Nephron (organoid): Measurements from ENCODE around the gene DNAJC1.

ENCODE experiments used
- H3K27ac Mint-ChIP-seq, 3 experiments: 2 replicates each; pipeline ENCODE4 v1.8.0; 2020; ENCODE audit warnings: mixed read lengths in 3 of 3, mild to moderate bottlenecking in 2 of 3, moderate library complexity in 1 of 3
- H3K27me3 Mint-ChIP-seq: 2 replicates; pipeline ENCODE4 v1.8.0; 2021; ENCODE audit warnings: low read depth, mild to moderate bottlenecking, moderate library complexity, mixed read lengths
- H3K36me3 Mint-ChIP-seq: 2 replicates; pipeline ENCODE4 v1.8.0; 2020; ENCODE audit warnings: low read depth, mixed read lengths
- H3K4me1 Mint-ChIP-seq: 2 replicates; pipeline ENCODE4 v1.8.0; 2020; ENCODE audit warnings: mixed read lengths
- H3K4me3 Mint-ChIP-seq, 3 experiments: 2 replicates each; pipeline ENCODE4 v1.8.0; 2020; ENCODE audit warnings: mild to moderate bottlenecking in 3 of 3, mixed read lengths in 3 of 3, moderate library complexity in 2 of 3
- H3K9me3 Mint-ChIP-seq: 2 replicates; pipeline ENCODE4 v1.8.0; 2020; ENCODE audit warnings: mixed read lengths
- TF ChIP-seq, protein P1 (sequence below), 3 experiments: fragments of 200-600 bp; sonication (generic); IDR thresholded peaks; one replicate each; pipeline ENCODE4 v1.5.0; 2021; ENCODE audit warnings: antibody characterized with exemption in 3 of 3; ENCODE audit not compliant: unreplicated experiment in 3 of 3

DNAJC1 gene

DNA sequence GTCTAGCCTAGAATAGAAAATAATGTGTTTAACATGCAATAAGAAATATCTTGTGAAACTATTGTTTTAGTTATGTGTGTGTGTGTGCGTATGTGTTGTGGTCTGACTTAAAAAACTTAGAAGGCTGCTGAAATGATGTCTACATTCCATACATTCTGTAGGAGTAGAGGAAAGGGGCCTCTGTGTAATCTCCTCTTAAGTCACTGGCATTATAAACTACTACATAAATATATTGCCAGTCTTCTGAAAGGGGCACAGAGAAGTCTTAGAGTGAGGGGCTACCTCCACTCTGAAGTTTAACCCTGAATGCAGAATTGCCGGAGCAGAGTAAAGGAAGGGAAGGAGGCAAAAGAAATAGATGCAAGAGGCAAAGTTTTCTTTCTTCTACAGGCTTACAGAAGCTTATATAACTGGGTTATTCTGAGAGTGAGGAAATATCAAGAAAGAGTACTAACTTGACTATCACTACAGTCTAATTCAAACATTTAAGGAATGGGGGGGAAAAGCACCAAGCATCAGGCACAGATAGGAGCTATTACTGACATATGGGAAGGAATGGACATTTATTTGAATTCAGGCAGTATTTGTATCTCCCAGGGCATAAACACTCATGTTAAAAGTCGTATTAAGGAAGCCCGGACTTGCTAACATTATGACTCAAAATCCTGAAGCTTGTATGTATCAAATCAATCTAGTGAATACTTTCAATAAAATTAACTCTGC lies 75.7 kb downstream of the DNAJC1 start:
- Mint-ChIP-seq H3K27me3 (no peaks in the 10 kb centered on the region), H3K9me3 (no peaks in the 10 kb centered on the region), H3K4me3 (peak overlapping the region in 1 of 3 experiments; percentile 6), H3K36me3 (no peaks in the 10 kb centered on the region), H3K4me1 (peaks cover 25% of the 10 kb centered on the region), H3K27ac (peak overlapping the region in 2 of 3 experiments; percentile 1 to 19)
- TF ChIP-seq, protein P1, sequence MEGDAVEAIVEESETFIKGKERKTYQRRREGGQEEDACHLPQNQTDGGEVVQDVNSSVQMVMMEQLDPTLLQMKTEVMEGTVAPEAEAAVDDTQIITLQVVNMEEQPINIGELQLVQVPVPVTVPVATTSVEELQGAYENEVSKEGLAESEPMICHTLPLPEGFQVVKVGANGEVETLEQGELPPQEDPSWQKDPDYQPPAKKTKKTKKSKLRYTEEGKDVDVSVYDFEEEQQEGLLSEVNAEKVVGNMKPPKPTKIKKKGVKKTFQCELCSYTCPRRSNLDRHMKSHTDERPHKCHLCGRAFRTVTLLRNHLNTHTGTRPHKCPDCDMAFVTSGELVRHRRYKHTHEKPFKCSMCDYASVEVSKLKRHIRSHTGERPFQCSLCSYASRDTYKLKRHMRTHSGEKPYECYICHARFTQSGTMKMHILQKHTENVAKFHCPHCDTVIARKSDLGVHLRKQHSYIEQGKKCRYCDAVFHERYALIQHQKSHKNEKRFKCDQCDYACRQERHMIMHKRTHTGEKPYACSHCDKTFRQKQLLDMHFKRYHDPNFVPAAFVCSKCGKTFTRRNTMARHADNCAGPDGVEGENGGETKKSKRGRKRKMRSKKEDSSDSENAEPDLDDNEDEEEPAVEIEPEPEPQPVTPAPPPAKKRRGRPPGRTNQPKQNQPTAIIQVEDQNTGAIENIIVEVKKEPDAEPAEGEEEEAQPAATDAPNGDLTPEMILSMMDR (IDR thresholded peaks at IDR 0.05; ENCODE audit: unreplicated experiment in 3 of 3): no peak

DNA sequence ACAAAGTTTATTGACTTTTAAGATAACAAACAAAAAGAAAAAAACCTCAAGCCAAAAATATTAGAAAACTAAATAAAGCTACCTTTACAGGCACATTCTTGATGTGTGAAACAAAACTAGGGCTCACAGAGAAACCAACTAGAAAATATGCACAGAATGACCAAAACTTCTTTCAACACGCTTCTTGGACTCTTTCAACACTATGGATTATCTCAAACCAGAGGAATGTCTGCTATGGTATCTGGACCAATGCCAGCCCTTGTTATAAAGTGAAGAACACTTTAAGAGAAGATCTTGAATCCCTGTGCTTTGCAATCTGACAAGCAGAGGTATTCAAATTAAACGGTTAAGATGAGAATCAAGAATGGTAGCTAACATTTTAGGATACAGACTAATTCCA lies 76.6 kb downstream of the DNAJC1 start:
- TF ChIP-seq, protein P1 (IDR thresholded peaks at IDR 0.05; ENCODE audit: unreplicated experiment in 3 of 3): no peak
- H3K36me3 Mint-ChIP-seq: no peaks in the 10 kb centered on the region
- H3K27ac Mint-ChIP-seq: peak overlapping the region; percentile 47 to 73 (median 58)
- no peak overlapping the region for H3K4me3 Mint-ChIP-seq
- H3K9me3 Mint-ChIP-seq: no peaks in the 10 kb centered on the region
- peaks cover 25% of the 10 kb centered on the region for H3K4me1 Mint-ChIP-seq
- no peaks in the 10 kb centered on the region for H3K27me3 Mint-ChIP-seq

DNA sequence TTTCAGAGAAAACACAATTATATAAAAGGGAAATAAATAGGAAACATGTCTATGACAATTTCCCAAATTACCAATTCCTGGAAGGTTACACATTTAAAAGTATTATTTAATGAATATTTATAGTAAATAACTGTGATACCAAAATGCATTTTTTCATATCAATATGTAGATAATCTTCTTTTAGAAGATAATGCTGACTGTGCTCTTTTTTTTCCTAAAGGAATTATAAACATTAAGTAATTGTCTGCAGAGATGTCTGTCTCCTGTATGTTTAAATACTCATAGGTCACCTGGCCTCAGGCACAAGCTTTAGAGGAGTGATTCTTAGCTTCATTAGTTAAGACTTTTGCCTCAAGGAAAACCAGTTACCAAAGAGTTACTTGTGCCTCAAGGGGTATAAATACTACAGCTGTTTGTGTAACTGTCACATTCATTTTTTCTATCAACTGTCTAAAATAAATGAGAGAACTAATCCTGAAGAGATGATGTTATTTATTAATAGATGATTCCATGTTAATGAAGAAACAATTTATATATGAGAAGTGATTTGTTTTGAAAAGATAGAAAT lies 77.1 kb downstream of the DNAJC1 start:
- Mint-ChIP-seq H3K36me3 (no peaks in the 10 kb centered on the region), H3K27me3 (no peaks in the 10 kb centered on the region)

DNA sequence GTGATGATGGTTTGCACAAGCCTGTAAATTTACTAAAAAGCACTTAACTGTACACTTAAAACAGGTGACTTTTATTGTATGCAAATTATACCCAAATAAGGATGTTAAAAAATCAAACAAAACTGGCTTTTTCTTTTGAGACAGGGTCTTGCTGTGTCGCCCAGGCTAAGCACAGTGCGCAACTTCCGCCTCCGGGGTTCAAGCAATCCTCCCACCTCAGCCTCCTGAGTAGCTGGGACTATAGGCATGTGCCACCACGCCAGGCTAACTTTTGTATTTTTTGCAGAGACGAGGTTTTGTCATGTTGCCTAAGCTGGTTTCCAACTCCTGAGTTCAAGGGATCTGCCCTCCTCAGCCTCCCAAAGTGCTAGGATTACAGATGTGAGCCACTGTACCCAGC lies 77.7 kb downstream of the DNAJC1 start:
- H3K36me3 Mint-ChIP-seq: no peaks in the 10 kb centered on the region
- H3K9me3 Mint-ChIP-seq: no peaks in the 10 kb centered on the region
- TF ChIP-seq, protein P1 (IDR thresholded peaks at IDR 0.05; ENCODE audit: unreplicated experiment in 3 of 3): no peak
- no peak overlapping the region for H3K4me3 Mint-ChIP-seq
- no peak overlapping the region for H3K27ac Mint-ChIP-seq
- H3K4me1 Mint-ChIP-seq: peaks cover 25% of the 10 kb centered on the region
- H3K27me3 Mint-ChIP-seq: no peaks in the 10 kb centered on the region

More for the DNA sequence above, 77.1 kb downstream of the DNAJC1 start:
- H3K4me3 Mint-ChIP-seq: no peak overlapping the region
- peaks cover 25% of the 10 kb centered on the region for H3K4me1 Mint-ChIP-seq
- no peaks in the 10 kb centered on the region for H3K9me3 Mint-ChIP-seq
- H3K27ac Mint-ChIP-seq: peak overlapping the region in 1 of 3 experiments; percentile 58
- TF ChIP-seq, protein P1 (IDR thresholded peaks at IDR 0.05; ENCODE audit: unreplicated experiment in 3 of 3): no peak

DNA sequence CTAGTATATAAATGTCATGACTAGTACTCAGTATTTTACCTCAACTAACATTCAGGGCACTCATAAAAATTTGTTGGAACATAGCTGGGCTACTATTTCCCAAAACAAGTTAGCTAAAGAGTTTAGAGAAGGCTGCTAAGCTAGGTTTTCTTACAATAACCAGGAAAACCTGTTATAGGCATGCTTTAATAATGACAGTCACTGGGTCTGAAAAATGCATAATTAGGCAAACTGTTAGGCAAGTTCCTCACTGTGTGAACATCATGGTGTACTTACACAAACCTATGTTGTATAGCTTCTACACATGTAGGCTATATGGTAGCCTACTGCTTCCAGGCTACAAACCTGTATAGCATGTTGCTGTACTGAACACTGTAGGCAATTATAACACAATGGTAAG lies 79.0 kb downstream of the DNAJC1 start:
- Mint-ChIP-seq H3K36me3 (no peaks in the 10 kb centered on the region), H3K4me3 (no peak overlapping the region), H3K27me3 (no peaks in the 10 kb centered on the region), H3K27ac (no peak overlapping the region), H3K9me3 (no peaks in the 10 kb centered on the region), H3K4me1 (peaks cover 25% of the 10 kb centered on the region)
- TF ChIP-seq, protein P1 (IDR thresholded peaks at IDR 0.05; ENCODE audit: unreplicated experiment in 3 of 3): no peak

DNA sequence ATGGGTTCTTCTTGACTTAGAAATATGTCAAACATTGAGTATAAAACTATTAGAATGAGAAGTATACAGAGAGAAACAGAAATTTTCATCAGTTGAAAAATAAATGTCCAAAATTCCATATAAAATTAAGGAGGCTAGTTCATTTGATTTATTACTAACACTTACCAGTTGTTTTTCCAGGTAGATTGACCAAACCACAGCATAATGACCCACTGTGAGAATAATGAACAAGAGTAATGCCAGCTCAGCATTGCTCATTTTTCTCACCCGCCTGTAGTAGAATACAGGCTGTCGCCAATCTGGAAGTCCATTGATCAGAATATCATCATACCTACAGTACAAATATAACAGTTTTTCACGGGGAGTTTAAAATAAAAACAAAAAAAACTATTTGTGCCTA lies 82.9 kb downstream of the DNAJC1 start:
- TF ChIP-seq, protein P1 (IDR thresholded peaks at IDR 0.05; ENCODE audit: unreplicated experiment in 3 of 3): no peak
- H3K4me3 Mint-ChIP-seq: no peak overlapping the region
- no peaks in the 10 kb centered on the region for H3K27me3 Mint-ChIP-seq
- H3K4me1 Mint-ChIP-seq: no peaks in the 10 kb centered on the region
- no peaks in the 10 kb centered on the region for H3K36me3 Mint-ChIP-seq
- no peak overlapping the region for H3K27ac Mint-ChIP-seq
- no peaks in the 10 kb centered on the region for H3K9me3 Mint-ChIP-seq
